Testis (tissue), 2 donors: ENCODE data around the gene DAP.

Experiments
- POLR2A ChIP-seq: fragments of 450-650 bp; IDR thresholded peaks from one replicate; pipeline ENCODE4 v1.6.1; 2017; ENCODE audit warnings: antibody characterized with exemption, mild to moderate bottlenecking, moderate library complexity
- TF ChIP-seq, protein P1 (sequence below), 3 experiments: fragments of 450-650 bp in 2 of 3; fragments of 200-600 bp in 1 of 3; sonication (generic) in 1 of 3; IDR thresholded peaks; one replicate each; pipeline ENCODE4 v1.5.1; 2016 to 2019; ENCODE audit warnings: antibody characterized with exemption in 3 of 3, mild to moderate bottlenecking in 2 of 3, moderate library complexity in 1 of 3

DNA sequence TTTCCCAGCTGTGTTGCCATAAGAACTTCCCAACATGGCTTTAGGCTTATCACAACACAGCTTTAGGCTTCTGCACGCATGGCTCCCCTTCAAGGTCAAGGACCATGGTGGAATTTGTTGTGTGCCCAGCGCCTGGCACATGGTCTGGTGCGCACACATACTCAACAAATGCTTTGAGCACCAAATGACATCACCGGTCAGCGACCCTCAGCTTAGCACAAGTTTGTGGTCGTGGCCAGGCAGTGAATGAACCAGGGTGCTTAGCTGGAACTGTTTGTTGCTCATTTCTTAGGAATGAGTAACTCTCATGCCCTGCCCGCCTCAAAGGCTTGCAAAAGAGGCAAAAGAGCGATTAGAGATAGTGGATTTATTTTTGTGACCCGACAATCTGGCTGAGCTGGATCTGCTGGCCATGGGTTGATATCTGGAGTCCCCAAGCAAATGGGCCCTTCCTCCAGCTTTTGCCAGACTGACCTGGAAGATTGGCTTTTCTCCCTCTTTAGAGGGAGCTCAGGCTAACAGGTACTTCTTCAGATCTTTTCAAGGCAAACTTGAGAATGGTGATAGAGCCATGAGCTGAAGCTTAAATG lies 58.9 kb downstream of the DAP start:
- TF ChIP-seq, protein P1, sequence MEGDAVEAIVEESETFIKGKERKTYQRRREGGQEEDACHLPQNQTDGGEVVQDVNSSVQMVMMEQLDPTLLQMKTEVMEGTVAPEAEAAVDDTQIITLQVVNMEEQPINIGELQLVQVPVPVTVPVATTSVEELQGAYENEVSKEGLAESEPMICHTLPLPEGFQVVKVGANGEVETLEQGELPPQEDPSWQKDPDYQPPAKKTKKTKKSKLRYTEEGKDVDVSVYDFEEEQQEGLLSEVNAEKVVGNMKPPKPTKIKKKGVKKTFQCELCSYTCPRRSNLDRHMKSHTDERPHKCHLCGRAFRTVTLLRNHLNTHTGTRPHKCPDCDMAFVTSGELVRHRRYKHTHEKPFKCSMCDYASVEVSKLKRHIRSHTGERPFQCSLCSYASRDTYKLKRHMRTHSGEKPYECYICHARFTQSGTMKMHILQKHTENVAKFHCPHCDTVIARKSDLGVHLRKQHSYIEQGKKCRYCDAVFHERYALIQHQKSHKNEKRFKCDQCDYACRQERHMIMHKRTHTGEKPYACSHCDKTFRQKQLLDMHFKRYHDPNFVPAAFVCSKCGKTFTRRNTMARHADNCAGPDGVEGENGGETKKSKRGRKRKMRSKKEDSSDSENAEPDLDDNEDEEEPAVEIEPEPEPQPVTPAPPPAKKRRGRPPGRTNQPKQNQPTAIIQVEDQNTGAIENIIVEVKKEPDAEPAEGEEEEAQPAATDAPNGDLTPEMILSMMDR (IDR thresholded peaks at IDR 0.05) = no peak
- no peak for TF ChIP-seq POLR2A
